Measurements from ENCODE around the gene ST8SIA3.

DNA sequence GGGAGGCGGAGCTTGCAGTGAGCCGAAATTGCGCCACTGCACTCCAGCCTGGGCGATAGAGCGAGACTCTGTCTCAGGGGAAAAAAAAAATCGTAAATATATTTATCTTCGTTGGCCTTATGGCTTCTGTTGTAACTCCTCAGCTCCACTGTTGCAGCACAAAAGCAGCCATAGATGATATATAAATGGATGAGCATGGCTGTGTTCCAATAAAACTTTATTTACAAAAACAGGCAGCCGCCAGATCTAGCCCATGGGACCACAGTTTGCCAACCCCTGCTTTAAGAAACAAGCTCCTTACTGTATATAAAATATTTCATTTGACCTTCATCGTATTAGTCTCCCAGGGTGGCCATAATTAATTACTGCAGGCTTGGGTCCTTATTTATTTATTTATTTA lies 20.1 kb downstream of the ST8SIA3 start:
- TF ChIP-seq EZH2phosphoT487 (IDR thresholded peaks at IDR 0.05; ENCODE audit: insufficient read depth, low read depth) (no peak), EZH2 (IDR thresholded peaks at IDR 0.05; ENCODE audit: insufficient read depth, poor library complexity, severe bottlenecking) (no peak)

All from GM23248 (cell line).